Activated naive CD4-positive, alpha-beta T cell treated with Interleukin-2 at 50 U/mL for 16 hours (primary cell): ENCODE results near the gene CD81.

Experiments used
- DNase-seq: peaks from one replicate; pipeline ENCODE4 v3.0.0-alpha.2; 2020

Gene CD81

DNA sequence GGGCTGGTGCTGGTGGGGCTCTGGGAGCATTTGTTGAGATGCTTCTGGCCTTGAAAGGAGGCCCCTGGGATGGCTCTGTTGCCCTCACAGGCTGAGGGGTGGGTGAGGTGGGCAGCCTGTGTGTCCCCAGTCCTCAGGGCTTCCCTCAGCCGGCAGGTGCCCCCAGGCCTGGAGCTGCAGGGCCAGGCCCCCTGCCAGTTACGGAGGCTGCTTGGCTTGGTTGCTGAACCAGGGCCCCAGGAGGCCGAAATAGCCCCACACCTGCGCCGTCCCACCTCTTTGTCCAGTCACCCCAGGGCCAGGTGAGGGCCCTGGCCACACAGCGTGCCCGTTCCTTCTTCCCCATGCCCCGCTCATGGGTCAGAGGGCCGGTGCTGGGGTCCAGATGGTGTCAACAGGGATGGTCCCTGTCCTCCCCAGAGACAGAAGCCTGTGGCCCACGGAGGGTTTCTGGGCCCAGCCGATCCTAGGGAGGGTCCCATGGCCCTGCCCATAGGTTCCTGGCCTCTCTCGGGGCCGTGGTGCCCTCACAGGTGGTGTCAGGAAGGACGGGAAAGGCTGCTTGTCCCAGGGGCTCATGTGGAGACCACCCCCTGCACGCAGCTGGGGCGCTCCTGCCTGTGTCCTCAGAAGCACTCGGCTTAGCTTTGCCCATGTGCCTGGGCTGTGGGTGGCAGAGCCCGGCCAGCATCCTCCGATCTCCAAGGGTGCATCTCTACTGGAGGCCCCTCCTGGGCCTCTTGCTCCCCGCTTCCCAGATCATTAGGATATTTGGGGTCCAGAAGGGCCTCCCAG is 14.3 kb downstream of the CD81 start:
- no peak for DNase-seq

- DNase-seq = no peak
Measured at GRCh38 chr11:2392241-2392959, 15.3 kb downstream of the CD81 start.

DNA sequence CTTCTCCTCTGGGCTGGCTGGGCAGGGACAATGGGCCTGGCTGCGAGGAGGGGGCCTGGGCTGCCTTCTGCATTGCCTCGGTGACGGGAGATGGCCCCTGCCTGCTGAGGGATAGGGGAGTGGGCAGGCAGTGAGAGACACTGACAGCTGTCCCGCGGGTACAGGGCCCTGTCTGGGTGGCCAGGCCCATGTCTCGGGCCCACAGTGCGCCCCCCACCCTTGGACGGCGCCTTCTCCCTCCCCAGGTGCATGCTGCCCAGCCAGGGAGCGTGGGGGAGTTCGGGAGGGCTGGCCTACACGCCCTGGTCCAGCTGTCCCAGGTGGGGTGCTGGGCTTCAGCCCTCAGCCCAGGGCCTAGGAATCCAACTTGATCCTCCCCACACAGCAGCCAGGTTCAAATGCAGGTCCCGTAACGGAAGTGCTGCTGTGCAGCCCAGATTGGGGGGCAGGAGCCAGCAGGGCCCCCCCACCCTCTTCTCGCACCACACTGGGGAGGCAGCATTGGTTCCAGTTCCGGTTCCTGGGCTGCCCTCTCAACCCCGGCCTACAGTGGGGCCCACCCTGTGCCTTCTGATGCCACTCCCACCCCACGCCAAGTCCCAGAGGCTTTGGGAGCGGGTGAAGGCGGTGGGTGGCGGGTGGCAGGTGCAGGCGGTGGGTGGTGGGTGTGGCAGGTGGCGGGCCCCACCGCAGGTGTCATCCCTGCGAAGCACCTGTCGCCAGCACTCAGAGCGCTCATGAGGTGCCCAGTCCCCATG is 16.2 kb downstream of the CD81 start:
- DNase-seq = no peak

DNA sequence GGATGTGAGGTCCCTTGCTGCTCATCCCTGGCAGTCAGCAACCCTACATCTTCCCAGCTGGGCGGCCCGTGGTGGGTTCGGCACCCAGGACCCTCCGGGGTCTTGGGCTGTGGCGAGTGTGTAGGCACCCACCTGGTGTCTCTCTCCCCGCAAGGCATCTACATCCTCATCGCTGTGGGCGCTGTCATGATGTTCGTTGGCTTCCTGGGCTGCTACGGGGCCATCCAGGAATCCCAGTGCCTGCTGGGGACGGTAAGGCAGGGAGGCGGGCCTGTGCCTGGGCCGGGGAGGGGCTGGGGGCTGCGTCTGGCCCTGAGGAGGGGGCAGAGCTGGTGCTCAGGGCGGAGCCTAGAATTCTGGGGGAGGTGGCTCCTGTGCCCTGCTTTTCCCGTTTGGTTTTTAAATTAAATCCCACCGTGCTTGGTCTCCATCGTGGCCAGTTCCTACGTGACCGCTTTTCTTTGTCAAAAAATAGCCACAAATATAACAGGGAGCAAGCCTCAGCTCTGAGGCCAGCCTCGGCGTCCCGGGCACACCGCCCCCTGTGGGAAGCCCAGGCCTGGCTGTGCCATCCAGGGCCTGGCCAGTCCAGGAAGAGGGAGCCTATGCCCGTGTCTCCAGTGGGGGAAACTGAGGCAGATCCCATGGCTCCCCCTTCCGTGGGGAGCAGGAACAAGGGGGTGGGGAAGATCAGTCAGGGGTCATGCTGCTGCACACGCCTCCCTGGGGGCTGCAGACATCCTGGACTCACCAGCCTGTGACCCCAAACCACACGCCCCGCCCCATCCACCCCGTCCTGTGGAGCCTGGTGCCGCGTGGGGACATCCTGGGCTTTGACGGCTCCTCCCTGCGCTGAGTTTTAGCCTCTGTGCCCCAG is 17.1 kb downstream of the CD81 start:
- no peak for DNase-seq

- no peak for DNase-seq
Measured at GRCh38 chr11:2394818-2395105, 17.7 kb downstream of the CD81 start.

GRCh38 chr11:2395211-2395730 is 18.2 kb downstream of the CD81 start:
- DNase-seq = no peak

GRCh38 chr11:2395856-2396255 is 18.7 kb downstream of the CD81 start:
- DNase-seq = no peak

GRCh38 chr11:2396471-2396870 is 19.4 kb downstream of the CD81 start:
- no peak for DNase-seq

- no peak for DNase-seq
Measured at GRCh38 chr11:2397005-2397404, 19.9 kb downstream of the CD81 start.

DNA sequence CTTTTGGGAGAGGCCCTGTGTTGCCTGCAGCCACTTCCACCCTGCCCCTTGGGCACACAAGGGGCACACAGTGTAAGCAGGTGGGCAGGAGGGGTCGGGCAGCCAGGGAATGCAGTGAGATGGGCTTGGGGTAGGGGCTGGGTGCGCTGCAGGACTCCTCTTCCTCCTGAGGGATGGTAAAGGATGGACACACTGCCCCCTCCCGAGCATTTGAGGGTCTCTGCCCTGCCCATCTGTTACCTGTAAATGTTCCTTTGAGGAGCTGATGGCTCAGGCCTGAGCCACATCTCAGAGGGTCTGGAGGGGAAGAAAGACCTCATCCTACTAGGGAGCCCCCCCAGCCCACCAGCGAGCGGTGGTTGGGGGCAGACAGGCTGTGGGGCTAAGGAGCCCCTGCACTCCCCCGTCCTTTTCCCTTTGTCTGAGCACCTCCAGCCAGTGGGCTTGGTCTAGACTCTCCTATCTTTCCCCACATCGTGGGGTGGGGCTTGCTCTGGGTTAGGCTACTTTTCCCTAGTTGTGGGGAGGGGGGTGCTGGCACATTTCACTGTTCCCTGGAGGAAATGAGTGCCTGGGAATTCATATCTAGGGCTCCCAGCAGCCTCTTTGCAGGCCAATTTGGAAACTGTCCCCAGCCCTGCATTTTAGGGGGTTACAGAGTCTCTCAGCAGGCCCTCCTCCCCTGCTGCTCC is 21.7 kb downstream of the CD81 start:
- DNase-seq = no peak

GRCh38 chr11:2399488-2400068 is 22.5 kb downstream of the CD81 start:
- peak; percentile 26 for DNase-seq

DNA sequence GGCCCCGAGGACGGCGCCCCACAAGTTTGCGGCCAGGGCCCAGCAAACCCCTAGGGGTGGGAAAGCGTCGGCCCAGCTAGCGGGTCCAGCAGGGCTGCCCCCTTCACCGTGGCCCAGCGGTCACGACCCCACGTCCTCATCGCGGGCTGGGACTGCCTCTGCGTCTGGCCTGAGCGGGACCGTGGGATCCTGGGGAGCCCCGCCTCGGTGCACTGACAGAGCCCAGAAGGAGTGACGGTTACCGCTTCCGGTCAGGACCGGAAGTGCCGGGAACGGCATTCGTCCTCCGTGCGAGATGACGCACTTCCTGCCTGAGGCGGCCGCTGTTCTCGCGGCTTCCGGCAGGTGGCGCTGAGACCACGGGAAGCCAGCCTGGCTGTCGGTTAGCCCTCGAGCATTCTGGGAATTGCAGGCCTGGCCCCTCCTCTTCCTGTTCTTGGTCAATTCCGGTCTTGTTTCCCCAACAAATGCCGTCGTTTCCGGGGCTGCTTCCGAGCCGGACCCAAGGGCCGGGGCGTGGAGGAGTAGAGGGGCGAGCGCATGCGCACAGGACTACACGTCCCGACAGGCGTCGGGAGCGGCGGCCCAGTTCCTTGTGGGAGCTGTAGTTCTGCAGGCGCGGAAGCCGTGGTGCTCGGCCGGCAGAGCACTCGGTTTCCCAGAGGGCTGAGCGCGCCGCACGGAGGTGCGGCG is 23.1 kb downstream of the CD81 start, which contains the start of gene TSSC4:
Gene TSSC4 (plus strand): TSS at position 682 of the 693 bp plus-strand sequence. CDS start 1,884 bp downstream, outside the sequence.
- peak; percentile 100 for DNase-seq

GRCh38 chr11:2400762-2401435 is 23.8 kb downstream of the CD81 start:
- DNase-seq = no peak

- DNase-seq = no peak
Measured at GRCh38 chr11:2401436-2401984, 24.4 kb downstream of the CD81 start.

GRCh38 chr11:2402106-2402505 is 25.0 kb downstream of the CD81 start:
- no peak for DNase-seq

- no peak for DNase-seq
Measured at GRCh38 chr11:2402890-2403645, 26.0 kb downstream of the CD81 start.

DNA sequence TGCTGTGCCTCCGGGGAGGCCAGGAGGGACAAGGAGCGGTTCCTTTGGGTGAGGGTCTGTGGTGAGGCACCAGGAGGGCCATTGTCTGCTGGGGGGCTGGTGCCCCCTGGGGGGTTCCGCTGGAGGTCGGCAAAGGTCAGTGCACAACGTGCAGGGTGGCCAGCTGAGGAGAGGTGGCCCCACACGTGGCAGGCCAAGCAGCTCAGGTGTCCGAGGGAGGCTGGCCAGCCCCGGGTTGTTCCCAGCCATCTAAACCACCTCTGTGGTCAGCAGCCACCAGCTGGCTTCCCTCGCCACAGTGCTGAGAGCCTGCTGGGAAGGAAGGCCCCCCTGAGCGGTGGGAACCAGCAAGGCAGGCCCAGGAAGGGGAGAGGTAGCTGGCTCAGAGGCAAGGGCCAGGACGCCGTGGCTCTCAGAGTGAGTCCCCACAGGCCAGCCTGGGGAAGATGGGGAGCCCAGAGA is 27.7 kb downstream of the CD81 start:
- no peak for DNase-seq

GRCh38 chr11:2406451-2406850 is 29.3 kb downstream of the CD81 start:
- DNase-seq = no peak

DNA sequence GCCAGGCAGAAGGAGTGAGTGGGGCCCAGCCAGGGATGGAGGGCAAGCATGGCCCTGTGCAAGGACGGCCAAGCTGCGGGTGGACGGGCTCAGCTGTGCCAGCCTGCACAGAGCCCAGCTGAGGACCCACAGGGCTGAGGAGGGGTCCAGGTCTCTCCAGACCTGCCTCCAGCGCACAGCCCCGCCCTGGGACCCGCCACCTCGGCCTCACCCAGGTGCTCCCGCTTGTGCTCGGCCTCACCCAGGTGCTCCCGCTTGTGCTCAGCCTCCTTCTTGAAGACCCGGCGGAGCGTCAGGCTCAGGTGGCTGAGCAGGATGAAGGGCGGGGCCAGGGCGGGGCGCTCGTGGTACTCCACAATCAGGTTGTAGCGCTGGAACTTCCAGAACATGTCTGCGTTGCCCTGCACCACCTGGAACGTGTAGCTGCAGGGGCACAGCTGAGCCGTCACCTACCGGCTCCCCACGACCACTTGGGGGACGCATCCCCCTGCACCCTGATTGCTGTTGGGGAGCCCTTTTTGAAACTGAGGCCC is 29.8 kb downstream of the CD81 start:
- DNase-seq = no peak
